Loucy (cell line): Measurements from ENCODE around the gene FOXJ2.
A peak's percentile ranks its signal among the peaks of the same experiment; 100 is the strongest.
"Not testable (repeated sequence)": the region's sequence is repeated elsewhere in the genome, so short reads cannot be mapped to it uniquely, and the experiment has no call there.

Source experiments
- H2AFZ ChIP-seq: fragments of 200-600 bp; sonication (generic); 2 replicates; pipeline ENCODE4 v1.6.0; 2016; ENCODE audit warnings: antibody characterized with exemption, mild to moderate bottlenecking, low read length, moderate library complexity
- H3F3A ChIP-seq: fragments of 200-600 bp; 2 replicates; pipeline ENCODE4 v1.6.0; 2016; ENCODE audit warnings: antibody characterized with exemption, low read depth, mild to moderate bottlenecking
- H3K27me3 ChIP-seq: fragments of 200-600 bp; sonication (generic); 2 replicates; pipeline ENCODE4 v1.6.1; 2014; ENCODE audit warnings: low read length, mild to moderate bottlenecking; ENCODE audit not compliant: insufficient read depth, poor library complexity, severe bottlenecking
- H3K36me3 ChIP-seq: fragments of 200-600 bp; sonication (generic); 2 replicates; pipeline ENCODE4 v1.6.1; 2016; ENCODE audit warnings: low read length; ENCODE audit not compliant: insufficient read depth
- H3K4me1 ChIP-seq: fragments of 200-600 bp; sonication (generic); 2 replicates; pipeline ENCODE4 v1.5.1; 2014; ENCODE audit warnings: low read length, mild to moderate bottlenecking; ENCODE audit not compliant: insufficient read depth, poor library complexity, severe bottlenecking
- H3K4me2 ChIP-seq: fragments of 200-600 bp; sonication (generic); 2 replicates; pipeline ENCODE4 v1.6.0; 2014; ENCODE audit warnings: antibody characterized with exemption, low read length, low read depth, mild to moderate bottlenecking; ENCODE audit not compliant: poor library complexity, severe bottlenecking
- H3K4me3 ChIP-seq: fragments of 200-600 bp; sonication (generic); 2 replicates; pipeline ENCODE4 v1.5.1; 2014; ENCODE audit warnings: low read length, mild to moderate bottlenecking, mixed read lengths; ENCODE audit not compliant: poor library complexity, severe bottlenecking
- H3K79me2 ChIP-seq: fragments of 200-600 bp; sonication (generic); 2 replicates; pipeline ENCODE4 v1.6.1; 2014; ENCODE audit warnings: low read length; ENCODE audit not compliant: insufficient read depth
- H3K9ac ChIP-seq: fragments of 200-600 bp; sonication (generic); 2 replicates; pipeline ENCODE4 v1.6.0; 2014; ENCODE audit warnings: mild to moderate bottlenecking, low read depth, low read length, moderate library complexity; ENCODE audit not compliant: poor library complexity, severe bottlenecking
- H3K9me2 ChIP-seq: fragments of 200-600 bp; sonication (generic); replicated peaks from 2 replicates; pipeline ENCODE4 v1.6.1; 2016; ENCODE audit warnings: low read depth, low read length, mixed read lengths
- H3K9me3 ChIP-seq: fragments of 200-600 bp; sonication (generic); 2 replicates; pipeline ENCODE4 v1.6.1; 2014; ENCODE audit warnings: mild to moderate bottlenecking, antibody characterized with exemption, low read length, low read depth; ENCODE audit not compliant: insufficient read depth
- H4K20me1 ChIP-seq: fragments of 200-600 bp; sonication (generic); 2 replicates; pipeline ENCODE4 v1.6.0; 2014; ENCODE audit warnings: antibody characterized with exemption, low read length, mild to moderate bottlenecking; ENCODE audit not compliant: insufficient read depth, poor library complexity, severe bottlenecking
- CTCF ChIP-seq: fragments of 200-600 bp; sonication (generic); conservative IDR thresholded peaks from 2 replicates; pipeline ENCODE4 v1.5.1; 2014; ENCODE audit warnings: mild to moderate bottlenecking, antibody characterized with exemption, low read length
- EZH2phosphoT487 ChIP-seq: fragments of 200-600 bp; IDR thresholded peaks from 2 replicates; pipeline ENCODE4 v1.6.1; 2018; ENCODE audit warnings: antibody characterized with exemption, mild to moderate bottlenecking, moderate library complexity, borderline replicate concordance

The FOXJ2 gene

GRCh38 chr12:8011331-8011730 is 21.2 kb upstream of the FOXJ2 start:
- no peaks in the 10 kb centered on the region for H3F3A ChIP-seq
- no peaks in the 10 kb centered on the region for H3K9me3 ChIP-seq
- H4K20me1 ChIP-seq: no peaks in the 10 kb centered on the region
- no peaks in the 10 kb centered on the region for H3K9me2 ChIP-seq
- H2AFZ ChIP-seq: no peak overlapping the region
- H3K4me1 ChIP-seq: no peaks in the 10 kb centered on the region
- TF ChIP-seq CTCF: no peak
- TF ChIP-seq EZH2phosphoT487: no peak
- no peaks in the 10 kb centered on the region for H3K79me2 ChIP-seq
- no peaks in the 10 kb centered on the region for H3K27me3 ChIP-seq
- no peak overlapping the region for H3K9ac ChIP-seq
- no peaks in the 10 kb centered on the region for H3K36me3 ChIP-seq
- no peak overlapping the region for H3K4me2 ChIP-seq
- no peak overlapping the region for H3K4me3 ChIP-seq

- Histone ChIP-seq H3F3A (no peaks in the 10 kb centered on the region), H3K36me3 (no peaks in the 10 kb centered on the region), H3K4me2 (no peak overlapping the region), H3K9ac (no peak overlapping the region), H2AFZ (no peak overlapping the region), H3K9me3 (no peaks in the 10 kb centered on the region), H3K79me2 (no peaks in the 10 kb centered on the region), H3K4me3 (no peak overlapping the region), H3K27me3 (no peaks in the 10 kb centered on the region), H3K4me1 (peaks cover 11% of the 10 kb centered on the region), H3K9me2 (no peaks in the 10 kb centered on the region), H4K20me1 (no peaks in the 10 kb centered on the region)
- no peak for TF ChIP-seq EZH2phosphoT487
- TF ChIP-seq CTCF: no peak
Measured at GRCh38 chr12:8012651-8013309, 19.7 kb upstream of the FOXJ2 start.

- Histone ChIP-seq H3F3A (no peaks in the 10 kb centered on the region), H3K9me3 (no peaks in the 10 kb centered on the region), H3K9me2 (no peaks in the 10 kb centered on the region), H3K4me3 (no peak overlapping the region), H3K79me2 (0 out of 2 replicates have a peak, but pooled peaks cover 4% of the 10 kb centered on the region), H2AFZ (no peak overlapping the region), H3K4me1 (peaks cover 20% of the 10 kb centered on the region), H3K27me3 (no peaks in the 10 kb centered on the region), H3K36me3 (no peaks in the 10 kb centered on the region), H3K9ac (no peak overlapping the region), H3K4me2 (no peak overlapping the region), H4K20me1 (no peaks in the 10 kb centered on the region)
- no peak for TF ChIP-seq CTCF
- no peak for TF ChIP-seq EZH2phosphoT487
Measured at GRCh38 chr12:8014836-8015235, 17.7 kb upstream of the FOXJ2 start.

GRCh38 chr12:8018213-8018612 is 14.3 kb upstream of the FOXJ2 start:
- H3K27me3 ChIP-seq, H3K36me3 ChIP-seq, H3K9me2 ChIP-seq, H3K9me3 ChIP-seq, H3K79me2 ChIP-seq, H4K20me1 ChIP-seq, H3F3A ChIP-seq: not testable (repeated sequence)
- Histone ChIP-seq H3K4me3 (peak overlapping the region; percentile 89), H3K9ac (peak overlapping the region; percentile 76), H2AFZ (peak overlapping the region; percentile 95; the same call in 1 of the 2 replicates), H3K4me1 (peaks cover 20% of the 10 kb centered on the region), H3K4me2 (peak overlapping the region; percentile 98)
